ENCODE measurements around the gene CAMK2N1. TPM values are rescaled to one million over a fixed set of nuclear protein-coding genes. Genes with fewer than 3 reads are reported as not detected.
"Not testable (repeated sequence)": the region's sequence is repeated elsewhere in the genome, so short reads cannot be mapped to it uniquely, and the experiment has no call there.

The CAMK2N1 gene
- total and polyA plus RNA-seq, 4 donors: 9.6 to 36.8 (median 16.7) TPM

DNA sequence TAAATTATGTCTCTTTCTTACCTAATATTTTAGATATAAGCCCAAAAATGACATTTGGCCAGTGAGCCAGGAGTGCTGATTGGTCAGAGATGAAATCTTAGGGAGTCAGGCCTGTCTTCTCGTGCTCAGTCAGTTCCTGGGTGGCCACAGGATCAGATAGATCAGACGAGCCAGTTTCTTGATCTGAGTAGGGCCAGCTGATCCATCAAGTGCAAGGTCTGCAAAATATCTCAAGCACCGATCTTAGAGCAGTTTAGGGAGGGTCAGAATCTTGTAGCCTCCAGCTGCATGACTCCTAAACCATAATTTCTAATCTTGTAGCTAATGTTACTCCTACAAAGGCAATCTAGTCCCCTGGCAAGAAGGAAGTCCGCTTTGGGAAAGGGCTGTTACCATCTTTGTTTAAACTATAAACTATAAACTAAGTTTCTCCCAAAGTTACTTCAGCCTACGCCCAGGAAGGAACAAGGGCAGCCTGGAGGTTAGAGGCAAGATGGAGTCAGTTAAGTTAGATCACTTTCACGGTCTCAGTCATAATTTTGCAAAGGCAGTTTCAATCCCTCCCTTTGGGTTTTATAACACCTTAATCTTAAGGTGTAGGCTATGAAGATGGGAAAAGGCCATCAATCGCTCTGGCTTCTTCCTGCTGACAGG is 33.7 kb upstream of the CAMK2N1 start:
- intact Hi-C loops (cut with DNase I): loop anchor here in 1 of 2 donors (5.0 kb wide), 1 partner anchor 118 kb away; no protein-coding TSS in a partner anchor
- H3K36me3 ChIP-seq (ENCODE audit: control insufficient read depth in 1 of 2, insufficient read depth in 2 of 2, low read length in 1 of 2); H3K4me1 ChIP-seq (ENCODE audit: control insufficient read depth in 1 of 2, insufficient read depth in 2 of 2, low read length in 2 of 2); ATAC-seq (ENCODE audit: low FRiP score); H3K4me3 ChIP-seq (ENCODE audit: low read length in 2 of 2); H3K27me3 ChIP-seq (ENCODE audit: control insufficient read depth in 1 of 2, insufficient read depth in 2 of 2, low read length in 1 of 2); H3K27ac ChIP-seq (ENCODE audit: low read depth in 1 of 2, low read length in 2 of 2); H3K9me3 ChIP-seq (ENCODE audit: control insufficient read depth, low read length): not testable (repeated sequence)
- peak in 1 of 2 donors; percentile 2 for DNase-seq
- WGBS, 2 donors: 51 to 52% methylated on average over 7 of the region's 7 CpGs

DNA sequence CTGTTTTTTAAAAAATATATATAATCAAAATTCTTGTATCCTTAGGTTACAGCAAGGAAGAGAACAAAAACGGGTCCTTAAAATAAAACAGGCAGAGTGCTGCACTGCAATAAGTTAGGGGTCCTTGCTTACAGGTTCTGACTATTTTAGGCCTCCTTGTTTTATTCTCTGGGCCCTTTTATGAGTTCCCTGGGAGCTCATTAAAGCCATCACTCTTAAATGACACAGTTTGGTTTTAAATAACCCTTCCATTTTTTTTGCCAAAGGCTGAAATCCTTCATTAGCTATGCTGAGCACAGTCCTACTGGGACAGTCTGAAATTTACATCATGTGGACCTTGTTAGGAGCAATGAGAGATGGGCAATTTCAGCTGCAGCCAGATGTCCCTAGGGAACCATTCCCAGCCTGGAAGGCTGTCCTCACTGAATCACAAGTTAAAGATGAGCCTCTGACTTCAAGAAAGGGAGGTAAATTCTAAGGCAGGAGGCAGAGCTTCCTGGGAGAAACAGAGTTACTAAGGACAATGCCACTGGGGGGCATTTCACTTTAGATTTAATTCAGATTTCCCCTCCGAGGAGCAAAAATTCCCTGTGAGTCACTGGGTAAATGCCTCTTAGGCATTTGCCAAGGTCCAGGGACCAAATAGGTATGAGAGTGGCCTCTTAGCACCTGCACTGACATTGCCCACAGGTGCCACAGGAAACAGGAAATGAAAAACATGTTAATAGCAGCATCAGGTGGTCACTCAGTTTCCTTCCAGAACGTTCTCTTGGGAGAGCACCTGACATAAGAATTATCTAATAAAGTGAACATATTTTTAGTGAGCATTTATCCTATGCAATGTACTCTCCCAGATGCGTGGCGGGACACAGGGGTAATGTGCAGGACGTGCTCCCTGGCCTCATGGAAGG is 25.8 kb upstream of the CAMK2N1 start:
- no peak overlapping the region for H3K4me3 ChIP-seq (ENCODE audit: low read length in 2 of 2)
- no peaks in the 10 kb centered on the region for H3K9me3 ChIP-seq (ENCODE audit: control insufficient read depth, low read length)
- intact Hi-C loops (cut with DNase I): no loop called here
- DNase-seq: peak in 1 of 2 donors; percentile 11
- 55 to 57% methylated on average over 6 of the region's 6 CpGs for WGBS, 2 donors
- peaks cover 0 to 2% of the 10 kb centered on the region in 2 donors for H3K27me3 ChIP-seq (ENCODE audit: control insufficient read depth in 1 of 2, insufficient read depth in 2 of 2, low read length in 1 of 2)
- no peak for ATAC-seq (ENCODE audit: low FRiP score)
- H3K36me3 ChIP-seq (ENCODE audit: control insufficient read depth in 1 of 2, insufficient read depth in 2 of 2, low read length in 1 of 2): no peaks in the 10 kb centered on the region
- H3K27ac ChIP-seq (ENCODE audit: low read depth in 1 of 2, low read length in 2 of 2): no peak overlapping the region
- peaks cover 0 to 2% of the 10 kb centered on the region in 2 donors for H3K4me1 ChIP-seq (ENCODE audit: control insufficient read depth in 1 of 2, insufficient read depth in 2 of 2, low read length in 2 of 2)

DNA sequence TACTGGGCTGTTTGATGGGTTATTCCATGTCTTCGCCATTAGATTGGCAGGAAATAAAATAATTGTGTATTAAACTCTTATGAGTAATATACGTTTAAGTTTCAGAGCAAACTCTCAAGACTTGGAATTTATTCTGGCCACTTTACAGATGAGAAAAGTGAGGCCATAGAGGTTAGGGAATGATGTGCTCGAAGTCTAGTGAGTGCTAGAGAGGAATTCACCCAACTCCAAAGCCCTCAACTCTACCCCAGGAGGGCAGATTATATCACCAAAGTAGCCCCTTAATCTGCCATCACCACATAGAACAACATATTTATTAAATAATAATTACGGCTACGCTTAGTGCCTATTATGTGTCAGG is 22.4 kb upstream of the CAMK2N1 start:
- H3K27ac ChIP-seq (ENCODE audit: low read depth in 1 of 2, low read length in 2 of 2): no peak overlapping the region
- intact Hi-C loops (cut with DNase I): no loop called here
- WGBS, 2 donors: 61 to 63% methylated on average over 5 of the region's 5 CpGs
- no peaks in the 10 kb centered on the region for H3K9me3 ChIP-seq (ENCODE audit: control insufficient read depth, low read length)
- DNase-seq (no peak), ATAC-seq (ENCODE audit: low FRiP score) (no peak)
- H3K4me1 ChIP-seq (ENCODE audit: control insufficient read depth in 1 of 2, insufficient read depth in 2 of 2, low read length in 2 of 2): peaks cover 0 to 2% of the 10 kb centered on the region in 2 donors
- peak overlapping the region; percentile 81 to 90 for H3K4me3 ChIP-seq (ENCODE audit: low read length in 2 of 2)
- H3K36me3 ChIP-seq (ENCODE audit: control insufficient read depth in 1 of 2, insufficient read depth in 2 of 2, low read length in 1 of 2): no peaks in the 10 kb centered on the region
- H3K27me3 ChIP-seq (ENCODE audit: control insufficient read depth in 1 of 2, insufficient read depth in 2 of 2, low read length in 1 of 2): peaks cover 0 to 2% of the 10 kb centered on the region in 2 donors

DNA sequence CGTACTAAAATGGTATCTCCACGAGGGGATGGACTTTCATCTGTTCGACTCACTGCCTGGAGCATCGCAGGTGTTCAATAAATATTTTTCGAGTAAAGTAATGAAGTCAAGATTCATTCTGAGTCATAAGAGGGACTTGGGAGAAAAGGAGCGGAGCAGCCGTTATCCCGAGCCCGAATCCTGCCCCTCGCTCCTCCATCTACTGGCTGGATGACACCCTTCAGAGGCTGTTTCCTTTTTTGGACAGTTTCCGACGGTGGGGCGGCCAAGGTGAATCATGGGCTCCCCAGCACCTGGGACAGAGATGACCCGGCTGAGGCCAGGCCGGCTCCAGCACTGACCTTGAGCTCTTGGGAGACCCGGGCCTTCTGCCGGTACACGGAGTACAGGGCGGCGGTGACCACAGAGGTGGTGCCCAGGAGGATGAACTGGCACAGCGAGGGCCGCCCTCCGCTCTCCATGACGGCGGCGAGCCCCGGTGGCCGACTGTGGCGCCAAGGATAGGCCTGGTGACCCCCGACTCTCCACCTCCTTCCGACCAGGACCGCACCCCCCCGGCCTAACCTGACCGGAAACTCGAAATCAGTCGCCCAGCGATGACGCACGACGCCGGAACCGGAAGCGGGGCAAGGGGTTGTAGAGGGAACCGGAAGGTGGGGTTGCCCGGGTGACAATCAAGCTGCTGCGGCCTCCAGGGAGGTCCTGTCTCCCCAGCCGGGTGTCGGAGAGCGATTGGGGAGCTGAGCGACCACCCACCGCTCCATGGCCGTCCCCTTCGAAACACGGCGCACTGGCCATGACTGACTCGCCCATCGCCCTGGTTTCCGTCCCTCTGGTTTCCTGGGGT is 21.8 kb upstream of the CAMK2N1 start, which contains the start of gene MUL1:
TSS of gene MUL1 (minus strand) at position 588 of the 847 bp plus-strand sequence. CDS start at position 461, 127 bp downstream.
- WGBS, 2 donors: 1% methylated on average over 57 to 58 of the region's 58 CpGs
- peak within 1 kb of the TSS in 1 of 2 donors; percentile 18 for H3K27ac ChIP-seq (ENCODE audit: low read depth in 1 of 2, low read length in 2 of 2)
- intact Hi-C loops (cut with DNase I): no loop called here
- H3K36me3 ChIP-seq (ENCODE audit: control insufficient read depth in 1 of 2, insufficient read depth in 2 of 2, low read length in 1 of 2): no peaks in the 10 kb centered on the region
- ATAC-seq (ENCODE audit: low FRiP score) (peak; percentile 96), DNase-seq (peak; percentile 97 to 99)
- H3K4me1 ChIP-seq (ENCODE audit: control insufficient read depth in 1 of 2, insufficient read depth in 2 of 2, low read length in 2 of 2): peaks cover 0 to 2% of the 10 kb centered on the region in 2 donors
- H3K27me3 ChIP-seq (ENCODE audit: control insufficient read depth in 1 of 2, insufficient read depth in 2 of 2, low read length in 1 of 2): peaks cover 0 to 2% of the 10 kb centered on the region in 2 donors
- peak within 1 kb of the TSS; percentile 81 to 90 for H3K4me3 ChIP-seq (ENCODE audit: low read length in 2 of 2)
- H3K9me3 ChIP-seq (ENCODE audit: control insufficient read depth, low read length): no peaks in the 10 kb centered on the region

DNA sequence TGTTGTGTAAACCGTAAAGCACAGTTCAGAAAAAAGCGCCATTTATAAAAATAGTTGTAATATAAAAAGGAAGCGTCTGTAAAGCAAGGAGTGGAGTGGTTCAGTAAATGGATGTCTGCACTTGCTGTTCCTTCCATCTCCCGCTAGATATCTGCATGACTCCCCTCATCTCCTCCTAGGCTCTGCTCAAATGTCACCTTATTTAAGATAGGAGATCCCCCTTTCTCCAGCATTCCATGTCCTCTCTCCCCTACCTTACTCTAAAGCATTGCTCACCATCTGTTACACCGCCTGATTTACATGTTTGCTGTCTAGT is 21.2 kb upstream of the CAMK2N1 start:
- peak; percentile 22 for ATAC-seq (ENCODE audit: low FRiP score)
- H3K4me1 ChIP-seq (ENCODE audit: control insufficient read depth in 1 of 2, insufficient read depth in 2 of 2, low read length in 2 of 2): peaks cover 0 to 2% of the 10 kb centered on the region in 2 donors
- H3K27ac ChIP-seq (ENCODE audit: low read depth in 1 of 2, low read length in 2 of 2): peak overlapping the region in 1 of 2 donors; percentile 18
- no peaks in the 10 kb centered on the region for H3K9me3 ChIP-seq (ENCODE audit: control insufficient read depth, low read length)
- peak overlapping the region; percentile 52 to 81 for H3K4me3 ChIP-seq (ENCODE audit: low read length in 2 of 2)
- intact Hi-C loops (cut with DNase I): no loop called here
- H3K36me3 ChIP-seq (ENCODE audit: control insufficient read depth in 1 of 2, insufficient read depth in 2 of 2, low read length in 1 of 2): no peaks in the 10 kb centered on the region
- 29 to 30% methylated on average over 5 of the region's 5 CpGs for WGBS, 2 donors
- no peak for DNase-seq
- peaks cover 0 to 2% of the 10 kb centered on the region in 2 donors for H3K27me3 ChIP-seq (ENCODE audit: control insufficient read depth in 1 of 2, insufficient read depth in 2 of 2, low read length in 1 of 2)

DNA sequence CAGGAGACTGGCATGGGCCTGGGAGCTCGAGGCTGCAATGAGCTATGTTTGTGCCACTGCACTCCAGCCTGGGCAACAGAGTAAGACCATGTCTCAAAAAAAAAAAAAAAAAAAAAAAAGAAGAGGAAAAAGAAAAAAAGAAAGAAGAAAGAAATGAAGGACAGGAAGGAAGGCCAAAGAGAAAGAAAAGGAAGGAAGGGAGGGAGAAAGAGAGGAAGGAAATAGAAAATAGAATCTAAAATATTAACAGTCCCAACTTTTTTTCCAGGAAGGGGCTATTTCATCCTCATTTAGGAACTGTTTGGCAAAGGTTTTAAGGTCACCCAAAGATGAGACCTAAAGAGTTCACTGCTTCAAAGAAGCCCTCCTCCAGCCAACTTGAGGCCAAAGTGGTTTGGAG is 19.5 kb upstream of the CAMK2N1 start:
- no peaks in the 10 kb centered on the region for H3K27me3 ChIP-seq (ENCODE audit: control insufficient read depth in 1 of 2, insufficient read depth in 2 of 2, low read length in 1 of 2)
- intact Hi-C loops (cut with DNase I): no loop called here

DNA sequence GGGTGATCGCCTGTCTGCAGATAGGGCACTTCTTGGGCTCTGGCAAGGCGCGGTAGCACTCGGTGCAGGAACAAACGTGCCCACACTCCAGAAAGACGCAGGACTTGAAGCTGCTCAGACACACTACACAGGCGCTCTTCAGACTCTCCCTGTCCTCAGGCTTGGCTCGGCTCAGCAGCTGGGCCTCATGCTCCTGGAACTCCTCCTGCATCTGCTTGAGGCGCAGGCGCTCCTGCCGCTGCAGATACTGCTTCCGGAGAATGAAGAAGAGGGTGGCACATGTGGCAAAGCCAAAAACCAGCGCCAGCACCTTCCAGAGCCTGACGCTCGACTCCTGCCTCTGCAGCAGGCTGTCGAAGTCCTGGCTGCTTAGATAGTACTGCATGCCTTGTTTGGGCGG is 14.7 kb upstream of the CAMK2N1 start:
- intact Hi-C loops (cut with DNase I): no loop called here
- no peak for ATAC-seq (ENCODE audit: low FRiP score)
- Histone ChIP-seq H3K4me3 (ENCODE audit: low read length in 2 of 2) (no peak overlapping the region), H3K9me3 (ENCODE audit: control insufficient read depth, low read length) (no peaks in the 10 kb centered on the region), H3K27ac (ENCODE audit: low read depth in 1 of 2, low read length in 2 of 2) (no peak overlapping the region), H3K27me3 (ENCODE audit: control insufficient read depth in 1 of 2, insufficient read depth in 2 of 2, low read length in 1 of 2) (no peaks in the 10 kb centered on the region), H3K36me3 (ENCODE audit: control insufficient read depth in 1 of 2, insufficient read depth in 2 of 2, low read length in 1 of 2) (peaks cover 0 to 6% of the 10 kb centered on the region in 2 donors), H3K4me1 (ENCODE audit: control insufficient read depth in 1 of 2, insufficient read depth in 2 of 2, low read length in 2 of 2) (no peaks in the 10 kb centered on the region)
- DNase-seq: no peak
- 88 to 90% methylated on average over 17 of the region's 17 CpGs for WGBS, 2 donors

More for the DNA sequence above, 19.5 kb upstream of the CAMK2N1 start:
- ATAC-seq (ENCODE audit: low FRiP score) (no peak), DNase-seq (peak in 1 of 2 donors; percentile 15)
- Histone ChIP-seq H3K27ac (ENCODE audit: low read depth in 1 of 2, low read length in 2 of 2) (no peak overlapping the region), H3K4me3 (ENCODE audit: low read length in 2 of 2) (no peak overlapping the region), H3K36me3 (ENCODE audit: control insufficient read depth in 1 of 2, insufficient read depth in 2 of 2, low read length in 1 of 2) (no peaks in the 10 kb centered on the region), H3K4me1 (ENCODE audit: control insufficient read depth in 1 of 2, insufficient read depth in 2 of 2, low read length in 2 of 2) (peaks cover 0 to 2% of the 10 kb centered on the region in 2 donors), H3K9me3 (ENCODE audit: control insufficient read depth, low read length) (no peaks in the 10 kb centered on the region)
- 88 to 100% methylated on average over 1 of the region's 1 CpG for WGBS, 2 donors

DNA sequence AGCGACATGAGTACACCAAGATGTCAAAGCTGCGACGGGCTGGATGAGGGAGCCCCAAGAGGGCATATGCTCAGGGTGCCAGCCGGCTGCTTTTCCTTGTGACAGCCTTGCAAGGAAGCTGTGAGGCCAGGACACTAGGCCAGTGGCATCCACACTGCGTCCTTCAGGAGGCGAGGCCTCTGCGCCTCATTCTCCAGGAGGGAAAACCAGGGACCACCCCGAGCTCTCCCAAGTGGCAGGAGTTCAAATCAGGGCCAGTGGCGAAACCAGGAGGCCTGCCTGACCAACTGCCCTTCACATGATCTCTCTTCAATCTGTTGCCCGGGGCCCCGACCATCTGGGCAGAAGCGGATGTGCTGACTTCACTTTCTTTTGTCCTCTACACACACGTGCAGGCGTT is 13.7 kb upstream of the CAMK2N1 start:
- 88 to 91% methylated on average over 14 of the region's 14 CpGs for WGBS, 2 donors
- Histone ChIP-seq H3K27ac (ENCODE audit: low read depth in 1 of 2, low read length in 2 of 2) (no peak overlapping the region), H3K9me3 (ENCODE audit: control insufficient read depth, low read length) (no peaks in the 10 kb centered on the region), H3K4me1 (ENCODE audit: control insufficient read depth in 1 of 2, insufficient read depth in 2 of 2, low read length in 2 of 2) (no peaks in the 10 kb centered on the region), H3K36me3 (ENCODE audit: control insufficient read depth in 1 of 2, insufficient read depth in 2 of 2, low read length in 1 of 2) (peaks cover 0 to 6% of the 10 kb centered on the region in 2 donors), H3K4me3 (ENCODE audit: low read length in 2 of 2) (no peak overlapping the region), H3K27me3 (ENCODE audit: control insufficient read depth in 1 of 2, insufficient read depth in 2 of 2, low read length in 1 of 2) (no peaks in the 10 kb centered on the region)
- DNase-seq (no peak), ATAC-seq (ENCODE audit: low FRiP score) (no peak)
- intact Hi-C loops (cut with DNase I): no loop called here

Data from aorta (tissue), 5 donors.